Kidney (tissue), 14 donors: ENCODE data around the gene ABCA1. TPM values are rescaled to one million over a fixed set of nuclear protein-coding genes. Genes with fewer than 3 reads are reported as not detected.

Experiments
- DNase-seq, 5 donors: peaks; one replicate each; pipeline ENCODE4 v3.0.0-alpha.2; 2013 to 2020
- FAIRE-seq: peaks from 2 replicates; lab custom pipeline; 2012; peaks lifted over from hg19 to GRCh38; lab: Jason Lieb, UNC
- H3K27ac ChIP-seq, 2 donors: one replicate each; pipeline ENCODE4 v1.7.0; 2013; ENCODE audit warnings: low read depth in 2 of 2, low read length in 2 of 2, inconsistent platforms in 1 of 2
- H3K27me3 ChIP-seq: one replicate; pipeline ENCODE4 v1.7.1; 2013; ENCODE audit warnings: low read length, inconsistent platforms; ENCODE audit not compliant: control insufficient read depth, insufficient read depth
- H3K36me3 ChIP-seq, 3 donors: one replicate each; pipeline versions ENCODE4 v1.7.0 to v1.7.1; 2013; ENCODE audit warnings: low read length in 3 of 3, control low read depth in 1 of 3, inconsistent platforms in 1 of 3; ENCODE audit not compliant: insufficient read depth in 3 of 3, control insufficient read depth in 2 of 3
- H3K4me1 ChIP-seq, 3 donors: one replicate each; pipeline versions ENCODE4 v1.7.0 to v1.7.1; 2013; ENCODE audit warnings: low read length in 3 of 3, inconsistent platforms in 1 of 3, low read depth in 1 of 3; ENCODE audit not compliant: control insufficient read depth in 2 of 3, insufficient read depth in 2 of 3
- H3K4me3 ChIP-seq, 3 donors: one replicate each; pipeline versions ENCODE4 v1.7.0 to v1.8.1; 2013; ENCODE audit warnings: low read length in 3 of 3, control low read depth in 1 of 3, inconsistent platforms in 1 of 3
- H3K9ac ChIP-seq, 3 donors: one replicate each; pipeline versions ENCODE4 v1.7.0 to v1.7.1; 2013; ENCODE audit warnings: low read length in 3 of 3, control low read depth in 1 of 3, inconsistent platforms in 1 of 3
- H3K9me3 ChIP-seq, 3 donors: one replicate each; pipeline versions ENCODE4 v1.7.0 to v1.7.1; 2013; ENCODE audit warnings: low read length in 3 of 3, control low read depth in 1 of 3, inconsistent platforms in 1 of 3; ENCODE audit not compliant: control insufficient read depth in 2 of 3, insufficient read depth in 1 of 3
- CTCF ChIP-seq: IDR thresholded peaks from 3 replicates; pipeline ENCODE4 v1.5.1; 2012; ENCODE audit warnings: mild to moderate bottlenecking, moderate library complexity, borderline replicate concordance; ENCODE audit not compliant: insufficient read depth; ENCODE audit errors: extremely low read depth
- intact Hi-C: fragments of 100-400 bp; cut with DNase I; formaldehyde crosslinking; loops from one replicate; pipeline ENCODE4 v1.11.1; 2022
- polyA plus RNA-seq: library from polyadenylated mRNA; stranded (reverse); fragments of 350-450 nt; fragmentation: Illumina TruSeq; extraction: RNeasy Lipid Tissue Mini Kit (QIAGEN cat#74804); gene quantifications from one replicate; pipeline ENCODE4 v1.2.3, GENCODE V29; 2014; ENCODE audit warnings: low read depth, low replicate concordance; ENCODE audit not compliant: insufficient read depth
- total RNA-seq: library from RNA; stranded (reverse); fragmentation: NEBNext Ultra II Directional; extraction: Animal tissue kit (Norgen Biotek cat#: 25700); gene quantifications from one replicate; pipeline ENCODE4 v1.2.1, GENCODE V29; 2021
- donor health status: control.
- donor health status: control.
- donor health status: control.
- donor health status: control.
- donor health status: control.
- donor health status: DM: yes; HTN: yes; CAD: no.
- donor health status: Normal renal cell carcinoma (clear cell type).

Gene ABCA1
- total and polyA plus RNA-seq, 2 donors from 2014 or later, result 1.4 to 26.1 TPM

- Histone ChIP-seq H3K27ac (no peak overlapping the region), H3K36me3 (peaks cover 0 to 3% (median 0%) of the 10 kb centered on the region in 3 donors), H3K4me1 (no peaks in the 10 kb centered on the region), H3K4me3 (no peak overlapping the region), H3K27me3 (no peaks in the 10 kb centered on the region), H3K9me3 (no peaks in the 10 kb centered on the region), H3K9ac (no peak overlapping the region)
- no peak for TF ChIP-seq CTCF
- DNase-seq (no peak), FAIRE-seq (no peak)
- intact Hi-C loops, result no loop called here
Measured at GRCh38 chr9:104849023-104849422, 78.9 kb downstream of the ABCA1 start.

GRCh38 chr9:104844710-104845109, 83.2 kb downstream of the ABCA1 start:
- Histone ChIP-seq H3K9ac (no peak overlapping the region), H3K27ac (no peak overlapping the region), H3K4me1 (no peaks in the 10 kb centered on the region), H3K4me3 (no peak overlapping the region), H3K9me3 (no peaks in the 10 kb centered on the region), H3K27me3 (no peaks in the 10 kb centered on the region), H3K36me3 (peaks cover 0 to 5% (median 0%) of the 10 kb centered on the region in 3 donors)
- intact Hi-C loops, result no loop called here
- no peak for FAIRE-seq
- TF ChIP-seq CTCF, result no peak
- no peak for DNase-seq

GRCh38 chr9:104843644-104844240, 84.2 kb downstream of the ABCA1 start:
- no peak overlapping the region for H3K9ac ChIP-seq
- FAIRE-seq (no peak), DNase-seq (peak in 2 of 5 donors; percentile 5)
- intact Hi-C loops, result no loop called here
- no peaks in the 10 kb centered on the region for H3K27me3 ChIP-seq
- peaks cover 0 to 5% (median 0%) of the 10 kb centered on the region in 3 donors for H3K36me3 ChIP-seq
- H3K9me3 ChIP-seq, result no peaks in the 10 kb centered on the region
- H3K4me3 ChIP-seq, result no peak overlapping the region
- H3K27ac ChIP-seq, result no peak overlapping the region
- H3K4me1 ChIP-seq, result no peaks in the 10 kb centered on the region
- no peak for TF ChIP-seq CTCF

- Histone ChIP-seq H3K27ac (no peak overlapping the region), H3K36me3 (peaks cover 0 to 5% (median 0%) of the 10 kb centered on the region in 3 donors), H3K9ac (no peak overlapping the region), H3K27me3 (no peaks in the 10 kb centered on the region), H3K4me1 (no peaks in the 10 kb centered on the region), H3K9me3 (no peaks in the 10 kb centered on the region), H3K4me3 (no peak overlapping the region)
- FAIRE-seq (no peak), DNase-seq (no peak)
- TF ChIP-seq CTCF, result no peak
- intact Hi-C loops, result no loop called here
Measured at GRCh38 chr9:104842698-104843097, 85.3 kb downstream of the ABCA1 start.
